ENCODE data around the gene ERC2. TPM values are rescaled to one million over a fixed set of nuclear protein-coding genes. Genes with fewer than 3 reads are reported as not detected.

ERC2 gene
- total and polyA plus RNA-seq, 12 donors, result 0.22 to 4.2 (median 1.7) TPM

DNA sequence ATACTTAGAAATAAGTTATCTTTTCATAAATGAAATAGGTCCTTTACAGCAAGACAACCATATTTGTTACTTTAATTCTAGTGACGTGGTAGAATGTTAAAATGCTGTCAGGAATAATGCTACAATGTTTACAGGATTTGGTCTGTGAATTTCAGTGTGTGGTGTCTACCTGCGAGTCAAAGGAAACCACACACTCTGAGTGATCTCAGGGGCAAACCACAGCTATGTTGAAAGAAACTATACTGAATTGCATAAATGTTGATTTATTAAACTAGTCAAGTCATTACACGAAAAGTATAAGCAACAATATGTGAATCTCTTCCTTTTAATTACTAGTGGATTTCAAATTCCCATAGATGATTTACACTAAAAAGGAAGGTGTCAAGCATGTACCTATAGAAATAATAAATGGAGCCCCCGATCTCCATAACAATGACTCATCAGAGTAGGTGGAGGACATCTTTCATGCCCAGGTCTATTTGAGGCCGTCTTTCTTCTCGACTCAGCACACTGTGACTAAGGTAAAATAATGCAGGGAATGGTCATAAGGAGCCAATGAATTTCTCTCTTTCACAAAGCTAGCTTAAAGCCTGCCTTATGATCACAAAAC is 463.0 kb downstream of the ERC2 start:
- TF ChIP-seq, protein P1, sequence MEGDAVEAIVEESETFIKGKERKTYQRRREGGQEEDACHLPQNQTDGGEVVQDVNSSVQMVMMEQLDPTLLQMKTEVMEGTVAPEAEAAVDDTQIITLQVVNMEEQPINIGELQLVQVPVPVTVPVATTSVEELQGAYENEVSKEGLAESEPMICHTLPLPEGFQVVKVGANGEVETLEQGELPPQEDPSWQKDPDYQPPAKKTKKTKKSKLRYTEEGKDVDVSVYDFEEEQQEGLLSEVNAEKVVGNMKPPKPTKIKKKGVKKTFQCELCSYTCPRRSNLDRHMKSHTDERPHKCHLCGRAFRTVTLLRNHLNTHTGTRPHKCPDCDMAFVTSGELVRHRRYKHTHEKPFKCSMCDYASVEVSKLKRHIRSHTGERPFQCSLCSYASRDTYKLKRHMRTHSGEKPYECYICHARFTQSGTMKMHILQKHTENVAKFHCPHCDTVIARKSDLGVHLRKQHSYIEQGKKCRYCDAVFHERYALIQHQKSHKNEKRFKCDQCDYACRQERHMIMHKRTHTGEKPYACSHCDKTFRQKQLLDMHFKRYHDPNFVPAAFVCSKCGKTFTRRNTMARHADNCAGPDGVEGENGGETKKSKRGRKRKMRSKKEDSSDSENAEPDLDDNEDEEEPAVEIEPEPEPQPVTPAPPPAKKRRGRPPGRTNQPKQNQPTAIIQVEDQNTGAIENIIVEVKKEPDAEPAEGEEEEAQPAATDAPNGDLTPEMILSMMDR (IDR thresholded peaks at IDR 0.05), result no peak
- H3K9me3 ChIP-seq, result no peaks in the 10 kb centered on the region
- intact Hi-C loops (cut with DNase I), result no loop called here

GRCh38 chr3:56003129-56003528 is 465.1 kb downstream of the ERC2 start:
- DNase-seq (no peak), ATAC-seq (no peak)
- intact Hi-C loops (cut with DNase I), result no loop called here
- TF ChIP-seq, protein P1 (IDR thresholded peaks at IDR 0.05), result no peak
- Histone ChIP-seq H3K9me3 (no peaks in the 10 kb centered on the region), H3K27ac (no peak overlapping the region), H3K4me1 (no peaks in the 10 kb centered on the region), H3K27me3 (peaks cover 0 to 12% (median 7%) of the 10 kb centered on the region in 7 donors), H3K4me3 (no peak overlapping the region), H3K36me3 (no peaks in the 10 kb centered on the region)
- 45 to 49% methylated on average over 3 of the region's 3 CpGs for WGBS, 2 donors

More for the DNA sequence above, 463.0 kb downstream of the ERC2 start:
- H3K27ac ChIP-seq, result no peak overlapping the region
- DNase-seq, result no peak
- peaks cover 0 to 9% (median 7%) of the 10 kb centered on the region in 7 donors for H3K27me3 ChIP-seq
- WGBS, 2 donors, result 81 to 88% methylated on average over 6 of the region's 6 CpGs
- no peaks in the 10 kb centered on the region for H3K36me3 ChIP-seq
- no peaks in the 10 kb centered on the region for H3K4me1 ChIP-seq
- H3K4me3 ChIP-seq, result no peak overlapping the region
- ATAC-seq, result no peak

DNA sequence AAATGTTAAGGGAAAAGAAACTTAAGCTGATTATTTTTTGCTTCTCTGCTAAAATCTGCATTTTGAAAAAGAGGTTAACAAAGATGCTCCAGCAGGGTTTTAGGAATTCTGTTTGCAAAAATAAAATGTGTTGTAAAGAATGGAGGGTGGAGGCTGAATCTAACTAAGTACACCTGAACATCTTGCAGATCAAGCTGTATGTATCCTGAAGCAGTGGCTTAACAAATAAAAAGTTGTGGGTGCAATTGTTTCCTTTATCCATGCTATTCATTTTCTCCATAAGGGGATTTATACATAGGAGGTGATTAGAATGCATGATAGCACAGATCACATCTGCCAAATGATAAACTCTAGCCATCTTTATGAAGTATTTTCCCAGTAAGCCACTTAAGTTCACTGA is 466.3 kb downstream of the ERC2 start:
- ATAC-seq, result no peak
- no peak for DNase-seq
- Histone ChIP-seq H3K36me3 (no peaks in the 10 kb centered on the region), H3K27me3 (peaks cover 0 to 12% (median 0%) of the 10 kb centered on the region in 7 donors), H3K4me1 (no peaks in the 10 kb centered on the region), H3K9me3 (no peaks in the 10 kb centered on the region), H3K27ac (no peak overlapping the region), H3K4me3 (no peak overlapping the region)
- intact Hi-C loops (cut with DNase I), result no loop called here
- TF ChIP-seq, protein P1 (IDR thresholded peaks at IDR 0.05), result no peak

- ATAC-seq (no peak), DNase-seq (no peak)
- Histone ChIP-seq H3K9me3 (no peaks in the 10 kb centered on the region), H3K4me1 (no peaks in the 10 kb centered on the region), H3K36me3 (no peaks in the 10 kb centered on the region), H3K27ac (no peak overlapping the region), H3K4me3 (no peak overlapping the region), H3K27me3 (peaks cover 0 to 14% (median 0%) of the 10 kb centered on the region in 7 donors)
- TF ChIP-seq, protein P1 (IDR thresholded peaks at IDR 0.05), result no peak
- intact Hi-C loops (cut with DNase I), result no loop called here
- 73 to 74% methylated on average over 4 of the region's 4 CpGs for WGBS, 2 donors
Measured at GRCh38 chr3:56001537-56001936, 466.7 kb downstream of the ERC2 start.

Data from heart right ventricle (tissue), 16 donors.